Colon (tissue), 2 donors: Measurements from ENCODE around the gene MYDGF.
"Not testable (repeated sequence)": the region's sequence is repeated elsewhere in the genome, so short reads cannot be mapped to it uniquely, and the experiment has no call there.

Experiments used
- FAIRE-seq: peaks from 2 replicates; lab custom pipeline; 2012; peaks lifted over from hg19 to GRCh38; lab: Jason Lieb, UNC
- donor health status: control.
- donor health status: control.

The MYDGF gene

GRCh38 chr19:4669723-4670480 lies at the start of gene MYDGF:
Gene MYDGF, minus strand, starts transcription at chr19:4670342. Its CDS starts 8 bp downstream, at chr19:4670334.
- no peak for FAIRE-seq

- FAIRE-seq = no peak
These were observed 49.3 kb upstream of the MYDGF start for GRCh38 chr19:4719499-4719866.

- no peak for FAIRE-seq
These were observed 48.0 kb upstream of the MYDGF start for GRCh38 chr19:4717966-4718701.

- no peak for FAIRE-seq
These were observed 47.2 kb upstream of the MYDGF start for GRCh38 chr19:4717191-4717965.

- FAIRE-seq = no peak
These were observed 45.5 kb upstream of the MYDGF start for GRCh38 chr19:4715529-4716221.

GRCh38 chr19:4715178-4715528 lies 45.0 kb upstream of the MYDGF start:
- not testable (repeated sequence) for FAIRE-seq

GRCh38 chr19:4714016-4714415 lies 43.9 kb upstream of the MYDGF start:
- no peak for FAIRE-seq

GRCh38 chr19:4713384-4713951 lies 43.3 kb upstream of the MYDGF start:
- FAIRE-seq = no peak

- FAIRE-seq = no peak
These were observed 42.6 kb upstream of the MYDGF start for GRCh38 chr19:4712771-4713170.

GRCh38 chr19:4711211-4711610 lies 41.1 kb upstream of the MYDGF start:
- no peak for FAIRE-seq

GRCh38 chr19:4710281-4710600 lies 40.1 kb upstream of the MYDGF start:
- no peak for FAIRE-seq

- FAIRE-seq = no peak
These were observed 39.5 kb upstream of the MYDGF start for GRCh38 chr19:4709440-4710280.

- no peak for FAIRE-seq
These were observed 38.0 kb upstream of the MYDGF start for GRCh38 chr19:4707956-4708650.

- no peak for FAIRE-seq
These were observed 37.2 kb upstream of the MYDGF start for GRCh38 chr19:4707322-4707721.

GRCh38 chr19:4705413-4706131 lies 35.4 kb upstream of the MYDGF start:
- no peak for FAIRE-seq

GRCh38 chr19:4704317-4704673 lies 34.2 kb upstream of the MYDGF start:
- no peak for FAIRE-seq

- FAIRE-seq = no peak
These were observed 33.7 kb upstream of the MYDGF start for GRCh38 chr19:4703671-4704316.

GRCh38 chr19:4702764-4703163 lies 32.6 kb upstream of the MYDGF start:
- FAIRE-seq = no peak

- FAIRE-seq = no peak
These were observed 31.4 kb upstream of the MYDGF start for GRCh38 chr19:4701557-4701956.

- FAIRE-seq = no peak
These were observed 30.5 kb upstream of the MYDGF start for GRCh38 chr19:4700693-4700970.
